HG02870 (cell line): ENCODE results near the gene PLA2G1B.

Source experiments
- ATAC-seq: cut with Tn5 transposase; IDR thresholded peaks from one replicate; pipeline ENCODE4 v1.9.1; 2021; ENCODE audit warnings: mild to moderate bottlenecking, moderate library complexity; ENCODE audit not compliant: unreplicated experiment

The PLA2G1B gene

DNA sequence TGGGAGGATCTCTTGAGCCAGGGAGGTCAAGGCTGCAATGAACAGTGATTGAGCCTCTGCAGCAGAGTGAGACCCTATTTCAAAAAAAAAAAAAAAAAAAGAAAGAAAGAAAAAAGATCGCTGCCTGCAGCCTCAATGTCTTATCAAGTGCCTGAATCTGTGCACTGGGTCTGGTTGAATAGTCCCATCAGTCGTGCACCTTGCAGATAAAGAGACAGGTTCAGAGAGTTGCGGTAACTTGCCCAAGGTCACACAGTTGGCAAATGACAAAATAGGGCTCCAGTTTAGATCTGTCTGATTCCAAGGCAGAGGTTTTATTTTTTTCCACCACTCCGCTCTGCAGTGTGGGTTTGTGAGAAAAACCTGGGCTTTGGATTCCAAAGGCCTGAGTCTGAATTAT is 649 bp upstream of the PLA2G1B start:
- no peak for ATAC-seq

DNA sequence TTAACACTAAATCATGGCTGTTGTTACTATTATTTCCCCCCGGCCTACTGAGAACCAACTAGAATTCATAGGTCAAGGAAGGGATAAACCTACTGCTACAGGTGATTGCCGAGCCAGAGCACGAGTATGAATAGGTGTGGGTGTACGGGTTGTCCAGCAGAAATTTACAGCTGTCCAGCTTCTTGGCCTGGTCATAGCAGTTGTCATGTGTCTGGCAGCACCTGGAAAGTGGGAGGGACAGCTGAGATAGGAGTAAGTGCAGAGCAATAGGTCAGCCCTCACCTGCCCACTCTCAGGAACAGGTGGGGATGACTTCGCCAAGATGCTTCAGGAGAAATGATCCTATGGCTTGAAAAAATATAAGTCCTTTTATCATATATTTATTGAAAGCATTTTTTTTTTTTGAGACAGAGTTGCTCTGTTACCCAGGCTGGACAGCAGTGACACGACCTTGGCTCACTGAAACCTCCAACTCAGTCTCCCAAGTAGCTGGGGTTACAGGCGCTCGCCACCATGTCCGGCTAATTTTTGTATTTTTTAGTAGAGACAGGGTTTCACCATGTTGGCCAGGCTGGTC is 2.6 kb downstream of the PLA2G1B start:
- no peak for ATAC-seq

DNA sequence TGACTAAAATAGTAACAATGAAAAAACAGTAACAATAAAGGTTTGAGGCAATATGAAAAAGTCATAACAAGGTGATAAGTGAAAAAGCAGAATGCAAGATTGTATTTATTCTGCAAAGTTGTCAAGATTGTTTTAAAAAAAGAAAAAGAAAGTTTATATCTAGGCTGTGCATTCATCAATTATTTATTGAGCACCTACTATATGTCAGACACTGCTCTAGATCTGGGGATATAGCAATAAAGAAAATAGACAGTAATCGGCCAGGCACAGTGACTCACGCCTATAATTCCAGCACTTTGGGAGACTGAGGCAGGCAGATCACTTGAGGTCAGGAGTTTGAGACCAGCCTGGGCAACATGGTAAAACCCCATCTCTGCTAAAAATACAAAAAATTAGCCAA is 3.8 kb downstream of the PLA2G1B start:
- no peak for ATAC-seq

DNA sequence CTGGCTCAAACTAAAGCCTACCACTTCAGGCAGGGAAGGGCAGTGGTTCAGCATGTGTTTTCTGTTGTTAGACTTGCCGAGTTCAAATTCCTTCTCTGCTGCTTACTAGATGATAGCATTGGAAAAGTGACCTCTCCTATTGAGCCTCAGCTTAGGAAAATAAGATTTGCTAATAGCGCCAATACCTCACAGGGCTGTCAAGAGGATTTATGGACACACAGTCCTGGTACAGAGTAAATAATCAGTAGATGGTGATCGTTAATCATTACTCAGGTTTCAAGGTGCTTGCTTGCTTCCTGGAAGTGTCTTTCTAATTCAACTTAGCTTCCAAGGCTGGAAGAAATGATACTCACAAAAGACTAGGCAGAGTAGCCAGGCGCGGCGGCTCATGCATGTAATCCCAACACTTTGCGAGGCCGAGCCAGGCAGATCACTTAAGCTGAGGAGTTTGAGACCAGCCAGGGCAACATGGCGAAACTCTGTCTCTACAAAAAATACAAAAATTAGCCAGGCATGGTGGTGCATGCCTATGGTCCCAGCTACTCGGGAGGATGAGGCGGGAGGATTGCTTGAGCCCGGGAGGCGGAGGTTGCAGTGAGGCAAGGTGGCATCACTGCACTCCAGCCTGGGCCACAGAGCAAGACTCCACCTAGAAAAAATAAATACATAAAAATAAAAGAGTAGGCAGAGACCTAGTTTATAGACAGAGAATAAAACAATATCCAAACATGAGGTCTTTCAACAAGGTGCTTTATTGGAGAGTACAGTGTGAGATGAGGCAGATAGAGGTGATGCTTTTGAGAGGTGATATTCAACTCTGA is 6.0 kb downstream of the PLA2G1B start:
- ATAC-seq = no peak

DNA sequence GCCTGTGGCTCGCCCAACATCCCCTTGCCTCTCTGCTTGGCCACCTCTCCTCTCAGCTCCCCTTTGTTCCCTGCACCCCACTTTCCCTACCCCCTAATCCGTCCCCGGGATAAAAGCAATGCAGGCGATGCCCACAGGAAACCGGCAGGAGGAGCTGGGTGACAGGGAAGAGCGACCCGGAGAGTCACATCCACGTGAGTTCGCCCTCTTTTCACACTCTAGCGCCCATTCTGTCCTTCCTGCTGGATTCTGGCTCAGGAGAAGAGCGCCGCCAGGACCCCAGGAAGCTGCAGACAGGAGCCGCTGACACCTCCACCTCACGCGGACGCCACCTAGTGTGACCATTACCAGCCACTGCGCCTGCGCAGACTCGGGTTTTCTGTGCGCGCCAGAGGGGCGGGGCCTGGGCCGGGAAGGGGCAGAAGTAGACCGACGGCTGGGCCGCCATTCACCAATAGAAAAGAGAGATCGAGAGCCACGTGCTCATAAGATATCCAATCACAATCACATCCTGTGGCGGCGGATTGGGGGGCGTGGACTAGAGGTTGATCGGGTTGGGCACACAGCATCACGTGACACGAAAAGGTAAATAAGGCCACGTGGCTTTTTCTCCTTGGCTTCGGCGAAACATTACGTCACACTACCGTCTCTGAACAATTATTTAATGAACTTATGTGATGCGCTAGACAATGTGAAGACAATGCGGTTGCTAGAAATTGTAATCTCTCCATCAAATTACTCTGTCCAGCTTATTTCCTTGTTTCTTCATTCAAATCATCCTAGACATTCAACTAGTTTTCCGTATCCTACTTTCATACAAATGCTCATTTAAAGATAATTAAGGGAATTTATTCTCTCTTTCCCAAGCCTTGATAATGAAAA is 10.1 kb downstream of the PLA2G1B start:
- ATAC-seq = peak; percentile 98

DNA sequence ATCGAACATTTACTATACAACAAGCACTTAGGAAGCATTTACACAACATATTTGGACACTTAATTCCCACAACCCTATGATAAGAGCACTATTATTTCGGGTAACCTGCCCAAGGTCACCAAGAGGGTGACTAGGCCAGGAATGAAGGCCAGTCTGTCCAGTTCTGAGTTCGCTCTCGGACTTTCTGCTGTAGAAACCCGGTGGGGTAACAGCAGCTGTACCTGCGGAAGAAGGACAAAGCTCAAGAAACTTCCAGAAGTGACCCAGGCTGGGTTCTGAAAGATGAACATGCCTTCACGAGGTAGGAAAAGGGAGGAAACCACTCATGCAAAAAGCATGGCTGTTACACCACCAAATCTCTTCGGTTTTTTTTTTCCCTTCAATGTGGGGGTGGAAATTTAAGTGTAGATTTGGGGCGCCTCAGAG is 10.8 kb downstream of the PLA2G1B start:
- no peak for ATAC-seq

DNA sequence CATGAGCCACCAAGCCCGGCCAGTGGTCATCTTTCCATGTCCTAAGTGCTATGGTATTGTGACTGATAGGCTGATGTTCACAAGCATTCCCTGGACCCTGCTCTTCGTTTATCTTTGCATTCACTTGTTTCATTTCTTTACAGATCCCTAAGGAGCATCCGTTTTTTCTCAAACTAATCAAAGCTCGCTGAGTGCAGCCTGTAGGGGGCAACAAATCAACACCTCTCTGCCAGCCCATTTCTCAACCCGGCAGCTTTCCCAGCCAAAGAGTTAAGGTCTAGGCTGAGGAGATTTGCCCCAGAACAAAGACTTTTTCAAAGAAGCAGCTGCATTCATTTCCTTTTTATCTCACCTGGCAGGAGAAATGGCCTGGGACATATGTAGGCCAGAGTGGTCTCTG is 13.4 kb downstream of the PLA2G1B start:
- no peak for ATAC-seq

- ATAC-seq = peak; percentile 98
Measured at GRCh38 chr12:120301962-120302815, 25.4 kb downstream of the PLA2G1B start, which contains the start of gene SIRT4. Gene SIRT4, plus strand, starts transcription at chr12:120302321. Its CDS starts 1,241 bp downstream, at chr12:120303562.

GRCh38 chr12:120292661-120293531 is 34.7 kb downstream of the PLA2G1B start, which contains the start of gene RNU4-1:
Gene RNU4-1, minus strand, starts transcription at chr12:120293237.
- peak; percentile 47 for ATAC-seq

GRCh38 chr12:120292411-120292660 is 35.2 kb downstream of the PLA2G1B start:
- peak; percentile 5 for ATAC-seq

DNA sequence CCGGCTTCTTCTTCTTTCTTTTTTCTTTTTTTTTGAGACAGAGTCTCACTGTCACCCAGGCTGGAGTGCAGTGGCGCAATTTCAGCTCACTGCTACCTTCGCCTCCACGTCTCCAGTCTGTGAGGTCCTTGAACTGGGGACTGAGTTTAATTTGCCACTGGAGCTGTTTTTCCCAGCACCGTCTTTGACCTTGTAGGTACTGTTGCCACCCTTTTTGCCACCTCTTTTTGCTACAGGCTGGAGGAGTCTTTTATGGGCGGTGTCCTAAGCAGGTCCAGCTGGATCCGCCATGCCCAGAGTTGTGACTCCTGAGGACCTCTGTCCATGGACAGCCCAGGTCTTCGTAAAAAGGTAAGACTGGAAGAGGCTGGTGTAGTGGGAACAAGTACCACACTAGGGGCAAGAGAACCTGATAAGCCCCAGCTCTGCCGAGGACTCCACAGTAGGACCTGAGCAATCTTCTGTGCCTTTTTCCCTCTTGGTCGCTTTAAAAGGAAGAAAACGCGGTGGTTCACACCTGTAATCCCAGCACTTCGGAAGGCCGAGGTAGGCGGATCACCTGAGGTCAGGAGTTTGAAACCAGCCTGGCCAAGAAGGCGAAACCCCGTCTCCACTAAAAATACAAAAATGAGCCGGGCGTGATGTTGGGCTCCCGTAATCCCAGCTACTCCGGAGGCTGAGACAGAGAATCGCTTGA is 36.8 kb downstream of the PLA2G1B start:
- no peak for ATAC-seq

DNA sequence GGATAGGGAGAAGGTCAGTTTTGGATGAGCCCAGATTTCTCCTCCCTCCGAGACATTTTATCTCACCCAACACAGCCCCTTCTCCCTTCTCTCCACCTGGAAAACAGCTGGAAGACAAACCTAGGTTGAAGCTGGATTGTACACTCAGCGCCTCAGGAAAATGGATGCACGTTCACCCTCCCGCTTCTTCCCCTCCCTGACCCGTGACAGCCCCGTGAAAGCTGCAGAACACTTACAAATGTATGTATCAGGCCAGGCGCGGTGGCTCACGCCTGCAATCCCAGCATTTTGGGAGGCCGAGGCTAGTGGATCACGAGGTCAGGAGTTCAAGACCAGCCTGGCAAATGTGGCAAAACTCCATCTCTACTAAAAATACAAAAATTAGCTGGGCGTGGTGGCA is 40.1 kb downstream of the PLA2G1B start:
- no peak for ATAC-seq

GRCh38 chr12:120286768-120287490 is 40.6 kb downstream of the PLA2G1B start:
- no peak for ATAC-seq

DNA sequence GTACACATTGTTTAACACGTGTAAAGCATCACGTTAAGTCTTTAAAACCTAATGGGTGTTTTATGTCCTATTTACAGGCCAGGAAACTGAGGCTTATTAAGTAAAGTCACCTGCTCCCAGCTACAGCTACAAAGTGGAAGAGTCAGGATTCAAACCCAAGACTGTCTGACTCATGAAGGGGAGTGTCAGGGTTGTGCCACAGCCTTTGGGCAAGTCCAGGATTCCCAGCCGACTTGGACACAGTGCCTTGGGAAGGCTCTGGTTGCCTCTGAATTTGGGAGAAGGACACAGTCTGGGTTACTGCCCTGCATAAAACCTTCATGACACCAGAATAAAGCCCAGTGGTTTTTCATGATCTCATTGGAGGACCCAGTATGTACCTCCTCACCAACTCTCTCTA is 43.2 kb downstream of the PLA2G1B start:
- ATAC-seq = no peak

DNA sequence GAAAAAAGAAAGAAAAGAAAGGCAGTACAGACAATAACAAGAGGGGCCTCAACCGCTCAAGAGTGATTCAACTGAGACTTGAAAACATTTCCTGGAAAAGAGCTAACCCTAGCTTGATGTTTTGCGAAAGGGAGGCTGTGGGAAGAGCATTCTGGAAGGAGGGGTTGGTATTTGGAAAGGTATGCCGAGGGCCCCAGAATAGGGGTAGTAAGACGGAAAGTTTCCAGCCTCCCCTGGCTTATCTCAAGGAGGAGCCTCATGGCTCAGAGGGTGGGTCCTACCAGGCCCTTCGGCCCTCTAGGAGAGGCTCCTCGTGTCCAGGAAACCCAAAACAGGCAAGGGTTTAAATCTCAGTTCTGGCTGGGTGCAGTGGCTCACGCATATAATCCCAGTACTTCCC is 44.3 kb downstream of the PLA2G1B start:
- no peak for ATAC-seq

DNA sequence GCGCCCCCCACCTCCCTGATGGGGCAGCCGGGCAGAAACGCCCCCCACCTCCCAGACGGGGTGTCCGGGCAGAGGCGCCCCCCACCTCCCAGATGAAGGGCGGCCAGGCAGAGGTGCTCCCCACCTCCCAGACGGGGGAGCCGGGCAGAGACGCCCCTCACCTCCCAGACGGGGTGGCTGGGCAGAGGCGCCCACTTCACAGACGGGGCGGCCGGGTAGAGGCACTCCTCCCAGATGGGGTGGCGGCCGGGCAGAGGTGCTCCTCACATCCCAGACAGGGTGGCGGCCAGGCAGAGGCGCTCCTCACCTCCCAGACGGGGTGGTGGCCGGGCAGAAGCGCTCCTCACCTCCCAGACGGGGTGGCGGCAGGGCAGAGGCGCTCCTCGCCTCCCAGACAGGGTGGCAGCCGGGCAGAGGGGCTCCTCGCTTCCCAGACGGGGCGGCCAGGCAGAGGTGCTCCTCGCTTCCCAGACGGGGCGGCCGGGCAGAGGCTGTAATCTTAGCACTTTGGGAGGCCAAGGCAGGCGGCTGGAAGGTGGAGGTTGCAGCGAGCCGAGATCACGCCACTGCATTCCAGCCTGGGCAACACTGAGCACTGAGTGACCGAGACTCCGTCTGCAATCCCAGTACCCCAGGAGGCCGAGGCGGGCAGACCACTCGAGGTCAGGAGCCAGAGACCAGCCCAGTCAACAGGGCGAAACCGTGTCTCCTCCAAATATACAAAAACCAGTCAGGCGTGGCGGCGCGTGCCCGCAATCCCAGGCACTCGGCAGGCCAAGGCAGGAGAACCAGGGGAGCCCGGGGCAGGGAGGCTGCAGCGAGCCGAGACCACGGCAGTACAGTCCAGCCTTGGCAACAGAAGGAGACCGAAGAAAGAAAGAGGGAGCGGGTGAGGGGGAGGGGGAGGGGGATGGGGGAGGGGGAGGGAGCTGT is 49.2 kb downstream of the PLA2G1B start:
- ATAC-seq = no peak

DNA sequence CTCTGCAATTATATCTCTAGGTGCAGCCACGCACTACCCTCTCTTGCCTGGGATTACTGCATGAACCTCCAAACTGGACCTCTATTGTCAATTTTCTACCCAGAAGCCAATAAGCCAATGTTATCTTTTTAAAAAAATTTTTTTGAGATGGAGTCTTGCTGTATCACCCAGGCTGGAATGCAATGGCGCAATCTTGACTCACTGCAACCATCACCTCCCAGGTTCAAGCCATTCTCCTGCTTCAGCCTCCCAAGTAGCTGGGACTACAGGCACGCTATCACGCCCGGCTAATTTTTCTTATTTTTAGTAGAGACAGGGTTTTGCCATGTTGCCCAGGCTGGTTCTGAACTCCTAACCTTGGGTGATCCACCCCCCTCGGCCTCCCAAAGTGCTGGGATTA is 50.8 kb downstream of the PLA2G1B start:
- no peak for ATAC-seq
